ENCODE results near the gene RGS7. TPM values are rescaled to one million over a fixed set of nuclear protein-coding genes. Genes with fewer than 3 reads are reported as not detected.

RGS7 gene
- total RNA-seq, 4 donors from 2014 or later = 1.9 TPM; not detected in 3

DNA sequence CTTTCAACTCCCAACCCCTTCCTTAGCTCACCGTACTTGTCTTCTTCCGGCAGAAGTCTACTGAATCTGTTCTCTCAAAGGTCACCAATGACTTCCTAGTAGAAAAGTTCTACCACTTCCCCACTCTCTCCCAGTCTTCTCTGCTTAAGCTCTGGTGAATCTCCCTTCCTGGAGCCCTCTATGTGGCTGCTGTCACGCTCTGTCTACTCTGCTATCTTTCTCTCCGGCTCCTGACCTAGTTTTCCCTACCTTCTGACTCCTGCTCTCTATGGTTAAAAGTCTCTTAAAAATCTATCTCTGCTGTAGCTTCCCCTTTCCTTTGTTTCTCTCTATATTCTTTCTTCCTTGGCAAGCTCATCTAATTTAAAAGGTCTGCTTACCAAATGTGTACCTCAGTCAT, 394.9 kb downstream of the RGS7 start:
- TF ChIP-seq POLR2A (IDR thresholded peaks at IDR 0.05) = no peak
- TF ChIP-seq, protein P1, sequence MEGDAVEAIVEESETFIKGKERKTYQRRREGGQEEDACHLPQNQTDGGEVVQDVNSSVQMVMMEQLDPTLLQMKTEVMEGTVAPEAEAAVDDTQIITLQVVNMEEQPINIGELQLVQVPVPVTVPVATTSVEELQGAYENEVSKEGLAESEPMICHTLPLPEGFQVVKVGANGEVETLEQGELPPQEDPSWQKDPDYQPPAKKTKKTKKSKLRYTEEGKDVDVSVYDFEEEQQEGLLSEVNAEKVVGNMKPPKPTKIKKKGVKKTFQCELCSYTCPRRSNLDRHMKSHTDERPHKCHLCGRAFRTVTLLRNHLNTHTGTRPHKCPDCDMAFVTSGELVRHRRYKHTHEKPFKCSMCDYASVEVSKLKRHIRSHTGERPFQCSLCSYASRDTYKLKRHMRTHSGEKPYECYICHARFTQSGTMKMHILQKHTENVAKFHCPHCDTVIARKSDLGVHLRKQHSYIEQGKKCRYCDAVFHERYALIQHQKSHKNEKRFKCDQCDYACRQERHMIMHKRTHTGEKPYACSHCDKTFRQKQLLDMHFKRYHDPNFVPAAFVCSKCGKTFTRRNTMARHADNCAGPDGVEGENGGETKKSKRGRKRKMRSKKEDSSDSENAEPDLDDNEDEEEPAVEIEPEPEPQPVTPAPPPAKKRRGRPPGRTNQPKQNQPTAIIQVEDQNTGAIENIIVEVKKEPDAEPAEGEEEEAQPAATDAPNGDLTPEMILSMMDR (IDR thresholded peaks at IDR 0.05) = no peak
- Histone ChIP-seq H3K36me3 (no peaks in the 10 kb centered on the region), H3K4me3 (no peak overlapping the region), H3K9me3 (no peaks in the 10 kb centered on the region), H3K27me3 (no peaks in the 10 kb centered on the region), H3K27ac (no peak overlapping the region), H3K4me1 (peaks cover 0 to 10% (median 2%) of the 10 kb centered on the region in 4 donors)
- no peak for DNase-seq

GRCh38 chr1:240956424-240956823, 400.6 kb downstream of the RGS7 start:
- no peak for TF ChIP-seq POLR2A (IDR thresholded peaks at IDR 0.05)
- TF ChIP-seq, protein P1 (IDR thresholded peaks at IDR 0.05) = no peak

DNA sequence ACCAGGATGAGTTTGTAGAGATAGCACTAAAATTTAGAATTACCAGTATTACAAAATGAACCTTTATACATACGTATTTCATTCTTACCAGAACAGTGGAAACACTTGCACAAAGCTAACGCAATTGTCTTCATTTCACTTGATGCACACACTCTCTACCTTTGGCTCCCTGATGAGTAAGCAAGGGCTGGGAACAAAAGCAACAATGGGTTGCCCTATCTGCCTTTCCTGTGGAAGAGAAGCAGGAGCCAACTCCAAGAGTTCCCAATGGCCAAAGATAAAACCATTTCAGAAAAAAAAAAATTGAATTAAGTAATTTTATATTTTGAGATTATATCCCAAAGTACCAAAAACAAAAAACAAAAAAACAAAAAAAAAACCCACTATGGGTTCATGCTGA, 401.0 kb downstream of the RGS7 start:
- Histone ChIP-seq H3K36me3 (no peaks in the 10 kb centered on the region), H3K27me3 (no peaks in the 10 kb centered on the region), H3K4me3 (no peak overlapping the region), H3K4me1 (no peaks in the 10 kb centered on the region), H3K9me3 (no peaks in the 10 kb centered on the region), H3K27ac (no peak overlapping the region)
- DNase-seq = no peak
- no peak for TF ChIP-seq POLR2A (IDR thresholded peaks at IDR 0.05)
- TF ChIP-seq, protein P1 (IDR thresholded peaks at IDR 0.05) = no peak

More at GRCh38 chr1:240956424-240956823, 400.6 kb downstream of the RGS7 start:
- Histone ChIP-seq H3K27ac (no peak overlapping the region), H3K4me1 (no peaks in the 10 kb centered on the region), H3K4me3 (no peak overlapping the region), H3K9me3 (no peaks in the 10 kb centered on the region), H3K27me3 (no peaks in the 10 kb centered on the region), H3K36me3 (no peaks in the 10 kb centered on the region)
- no peak for DNase-seq

- Histone ChIP-seq H3K27me3 (no peaks in the 10 kb centered on the region), H3K9me3 (no peaks in the 10 kb centered on the region), H3K36me3 (no peaks in the 10 kb centered on the region), H3K27ac (no peak overlapping the region), H3K4me1 (no peaks in the 10 kb centered on the region), H3K4me3 (no peak overlapping the region)
- TF ChIP-seq, protein P1 (IDR thresholded peaks at IDR 0.05) = no peak
- no peak for TF ChIP-seq POLR2A (IDR thresholded peaks at IDR 0.05)
- DNase-seq = peak in 1 of 3 donors; percentile 52
These were observed 409.4 kb downstream of the RGS7 start for GRCh38 chr1:240947438-240948224.

DNA sequence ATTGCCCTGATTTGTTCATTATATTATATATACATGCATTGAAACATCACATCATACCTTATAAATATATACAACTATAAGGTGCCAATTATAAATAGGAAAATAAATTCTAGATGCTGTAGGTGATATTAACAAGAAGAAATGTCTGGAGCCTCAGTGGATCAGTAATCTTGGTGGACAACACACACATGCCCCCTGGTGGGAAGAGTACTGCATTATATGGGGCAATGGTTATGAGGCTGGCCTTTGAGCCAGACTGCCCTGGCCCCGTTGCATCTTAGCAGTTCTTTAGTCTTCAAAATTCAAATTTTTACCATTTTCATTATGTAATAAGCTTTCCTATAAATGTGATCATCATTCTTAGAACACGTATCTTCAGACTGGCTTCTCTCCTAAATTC, 410.1 kb downstream of the RGS7 start:
- no peaks in the 10 kb centered on the region for H3K36me3 ChIP-seq
- TF ChIP-seq, protein P1 (IDR thresholded peaks at IDR 0.05) = peak in 3 of 6 experiments; percentile 33 to 44 (median 34)
- no peak for TF ChIP-seq POLR2A (IDR thresholded peaks at IDR 0.05)
- H3K27me3 ChIP-seq = no peaks in the 10 kb centered on the region
- no peak overlapping the region for H3K4me3 ChIP-seq
- no peaks in the 10 kb centered on the region for H3K4me1 ChIP-seq
- no peak overlapping the region for H3K27ac ChIP-seq
- no peaks in the 10 kb centered on the region for H3K9me3 ChIP-seq
- DNase-seq = peak in 1 of 3 donors; percentile 49

Measured in Peyer's patch (tissue), 4 donors.